Tibial artery (tissue), 4 donors: ENCODE data around the gene GHSR.

Experiments used
- DNase-seq, 2 donors: peaks; one replicate each; pipeline ENCODE4 v3.0.0-alpha.2; 2019
- H3K27ac ChIP-seq, 2 donors: fragments of 200-600 bp; sonication (generic) in 1 of 2; 1 replicate in 1 of 2; 2 replicates in 1 of 2; pipeline ENCODE4 v1.5.1; 2018 to 2019; ENCODE audit warnings: mild to moderate bottlenecking in 1 of 2
- H3K27me3 ChIP-seq, 2 donors: fragments of 200-600 bp; sonication (generic) in 1 of 2; one replicate each; pipeline versions ENCODE4 v1.5.1 to v1.6.0; 2016 to 2019
- H3K36me3 ChIP-seq, 3 donors: fragments of 200-600 bp; sonication (generic) in 2 of 3; one replicate each; pipeline ENCODE4 v1.5.1; 2016 to 2019; ENCODE audit warnings: mild to moderate bottlenecking in 2 of 3
- H3K4me1 ChIP-seq, 4 donors: fragments of 200-600 bp; sonication (generic) in 2 of 4; 1 replicate in 3 of 4; 2 replicates in 1 of 4; pipeline ENCODE4 v1.5.1; 2016 to 2019
- H3K4me3 ChIP-seq, 2 donors: fragments of 200-600 bp; sonication (generic) in 1 of 2; 1 replicate in 1 of 2; 2 replicates in 1 of 2; pipeline ENCODE4 v1.5.1; 2018 to 2019; ENCODE audit warnings: mild to moderate bottlenecking in 2 of 2
- H3K9me3 ChIP-seq, 3 donors: fragments of 200-600 bp; sonication (generic) in 1 of 3; one replicate each; pipeline ENCODE4 v1.5.1; 2016 to 2019
- intact Hi-C: fragments of 100-400 bp; cut with DNase I; formaldehyde crosslinking; loops from one replicate; pipeline ENCODE4 v1.15.0; 2023; ENCODE audit warnings: low total_unique reads
- TF ChIP-seq, protein P1 (sequence below), 2 experiments: fragments of 200-600 bp in 1 of 2; fragments of 450-650 bp in 1 of 2; IDR thresholded peaks; one replicate each; pipeline ENCODE4 v1.5.1; 2017 to 2019; ENCODE audit warnings: antibody characterized with exemption in 2 of 2, mild to moderate bottlenecking in 1 of 2, moderate library complexity in 1 of 2

The GHSR gene

DNA sequence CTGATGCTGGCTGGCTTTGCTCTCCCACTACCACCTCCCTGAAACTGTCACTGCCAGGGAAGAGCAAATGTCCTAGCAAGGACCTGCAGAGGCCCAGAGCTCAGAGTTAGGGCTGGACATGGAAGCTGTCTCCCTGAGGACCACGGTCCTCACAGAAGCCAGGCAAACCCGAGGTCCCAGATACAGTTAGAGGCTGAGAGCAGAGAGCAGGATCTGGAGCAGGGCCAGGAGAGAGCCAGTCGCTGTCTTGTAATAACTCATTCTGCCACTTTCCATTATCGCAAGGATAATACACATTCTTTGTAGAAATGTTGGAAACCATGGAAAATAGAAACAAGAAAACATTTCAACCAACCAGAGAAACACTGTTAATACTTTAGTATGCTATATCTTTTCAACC is 10.1 kb downstream of the GHSR start:
- intact Hi-C loops: no loop called here

DNA sequence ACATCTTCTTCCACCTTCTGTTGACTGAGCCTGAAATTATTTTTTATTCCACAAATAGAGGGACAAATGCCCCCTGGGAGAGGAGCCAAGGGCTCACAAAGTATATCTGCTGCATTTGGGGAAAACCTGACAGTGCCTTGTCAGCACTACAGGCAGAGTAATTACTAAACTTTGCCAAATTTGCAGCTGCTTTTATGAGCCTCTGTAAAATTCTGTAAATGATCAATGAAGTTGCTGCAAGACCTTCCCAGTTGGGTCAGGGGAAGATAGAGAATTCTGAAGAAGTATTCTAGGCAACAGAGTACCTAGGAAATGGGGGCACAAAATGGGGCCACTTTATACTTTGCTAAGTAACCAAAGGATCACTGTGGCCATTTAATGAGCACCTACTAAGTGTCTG is 10.5 kb downstream of the GHSR start:
- Histone ChIP-seq H3K9me3 (peaks cover 0 to 6% (median 6%) of the 10 kb centered on the region in 3 donors), H3K27me3 (peaks cover 0 to 2% of the 10 kb centered on the region in 2 donors), H3K4me1 (no peaks in the 10 kb centered on the region), H3K27ac (no peak overlapping the region), H3K4me3 (no peak overlapping the region), H3K36me3 (no peaks in the 10 kb centered on the region)
- no peak for DNase-seq
- intact Hi-C loops: no loop called here
- TF ChIP-seq, protein P1, sequence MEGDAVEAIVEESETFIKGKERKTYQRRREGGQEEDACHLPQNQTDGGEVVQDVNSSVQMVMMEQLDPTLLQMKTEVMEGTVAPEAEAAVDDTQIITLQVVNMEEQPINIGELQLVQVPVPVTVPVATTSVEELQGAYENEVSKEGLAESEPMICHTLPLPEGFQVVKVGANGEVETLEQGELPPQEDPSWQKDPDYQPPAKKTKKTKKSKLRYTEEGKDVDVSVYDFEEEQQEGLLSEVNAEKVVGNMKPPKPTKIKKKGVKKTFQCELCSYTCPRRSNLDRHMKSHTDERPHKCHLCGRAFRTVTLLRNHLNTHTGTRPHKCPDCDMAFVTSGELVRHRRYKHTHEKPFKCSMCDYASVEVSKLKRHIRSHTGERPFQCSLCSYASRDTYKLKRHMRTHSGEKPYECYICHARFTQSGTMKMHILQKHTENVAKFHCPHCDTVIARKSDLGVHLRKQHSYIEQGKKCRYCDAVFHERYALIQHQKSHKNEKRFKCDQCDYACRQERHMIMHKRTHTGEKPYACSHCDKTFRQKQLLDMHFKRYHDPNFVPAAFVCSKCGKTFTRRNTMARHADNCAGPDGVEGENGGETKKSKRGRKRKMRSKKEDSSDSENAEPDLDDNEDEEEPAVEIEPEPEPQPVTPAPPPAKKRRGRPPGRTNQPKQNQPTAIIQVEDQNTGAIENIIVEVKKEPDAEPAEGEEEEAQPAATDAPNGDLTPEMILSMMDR (IDR thresholded peaks at IDR 0.05): no peak

More for the DNA sequence above, 10.1 kb downstream of the GHSR start:
- H3K36me3 ChIP-seq: no peaks in the 10 kb centered on the region
- no peak overlapping the region for H3K27ac ChIP-seq
- H3K9me3 ChIP-seq: peaks cover 0 to 1% (median 1%) of the 10 kb centered on the region in 3 donors
- H3K4me3 ChIP-seq: no peak overlapping the region
- H3K27me3 ChIP-seq: peaks cover 0 to 2% of the 10 kb centered on the region in 2 donors
- no peaks in the 10 kb centered on the region for H3K4me1 ChIP-seq
- TF ChIP-seq, protein P1 (IDR thresholded peaks at IDR 0.05): no peak
- no peak for DNase-seq

DNA sequence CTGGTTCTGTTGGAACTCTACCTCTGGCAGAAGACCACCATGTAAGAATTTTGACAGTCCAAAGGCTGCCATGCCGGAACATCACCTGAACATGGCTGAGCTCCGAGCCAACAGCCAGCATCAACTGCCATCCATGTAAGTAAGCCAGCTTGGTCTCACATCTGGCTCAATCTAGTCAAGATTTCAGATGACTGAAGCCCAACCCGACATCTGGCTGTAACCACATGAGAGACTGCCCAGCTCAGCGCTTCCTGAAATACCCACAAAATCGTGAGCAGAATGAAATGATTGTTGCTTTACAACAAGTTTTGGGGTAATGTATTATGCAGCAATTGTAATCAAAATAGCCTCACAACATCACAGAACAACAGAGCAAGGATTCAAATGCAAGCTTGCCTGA is 32.9 kb downstream of the GHSR start:
- intact Hi-C loops: no loop called here
- Histone ChIP-seq H3K36me3 (no peaks in the 10 kb centered on the region), H3K4me3 (no peak overlapping the region), H3K27ac (no peak overlapping the region), H3K27me3 (no peaks in the 10 kb centered on the region), H3K4me1 (no peaks in the 10 kb centered on the region), H3K9me3 (no peaks in the 10 kb centered on the region)
- no peak for DNase-seq
- TF ChIP-seq, protein P1 (IDR thresholded peaks at IDR 0.05): no peak

DNA sequence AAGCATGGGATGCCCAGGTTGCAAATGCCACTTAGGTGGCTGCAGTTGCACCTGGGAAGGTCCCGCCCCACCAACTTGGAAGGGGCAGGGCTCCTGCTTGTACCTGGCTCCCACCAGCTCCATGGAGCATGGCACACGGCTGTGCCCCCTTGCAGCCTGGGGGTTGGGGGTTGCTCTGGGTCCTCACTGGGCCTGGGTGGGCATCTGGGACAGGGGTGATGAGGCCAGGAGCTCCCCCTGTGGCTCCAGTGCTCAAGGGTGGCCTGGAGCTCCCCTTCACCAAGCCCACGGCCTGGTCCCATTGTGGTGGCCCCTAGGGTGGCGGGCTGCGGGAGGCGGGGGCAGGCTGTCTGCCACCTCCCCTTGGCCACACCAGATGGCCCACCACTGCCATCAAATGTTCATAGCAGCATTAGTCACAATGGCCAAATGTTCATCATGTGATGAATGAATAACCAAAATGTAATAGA is 36.7 kb downstream of the GHSR start:
- no peaks in the 10 kb centered on the region for H3K9me3 ChIP-seq
- intact Hi-C loops: no loop called here
- no peak for DNase-seq
- TF ChIP-seq, protein P1 (IDR thresholded peaks at IDR 0.05): no peak
- no peak overlapping the region for H3K27ac ChIP-seq
- no peaks in the 10 kb centered on the region for H3K36me3 ChIP-seq
- H3K4me1 ChIP-seq: no peaks in the 10 kb centered on the region
- H3K4me3 ChIP-seq: no peak overlapping the region
- H3K27me3 ChIP-seq: no peaks in the 10 kb centered on the region

DNA sequence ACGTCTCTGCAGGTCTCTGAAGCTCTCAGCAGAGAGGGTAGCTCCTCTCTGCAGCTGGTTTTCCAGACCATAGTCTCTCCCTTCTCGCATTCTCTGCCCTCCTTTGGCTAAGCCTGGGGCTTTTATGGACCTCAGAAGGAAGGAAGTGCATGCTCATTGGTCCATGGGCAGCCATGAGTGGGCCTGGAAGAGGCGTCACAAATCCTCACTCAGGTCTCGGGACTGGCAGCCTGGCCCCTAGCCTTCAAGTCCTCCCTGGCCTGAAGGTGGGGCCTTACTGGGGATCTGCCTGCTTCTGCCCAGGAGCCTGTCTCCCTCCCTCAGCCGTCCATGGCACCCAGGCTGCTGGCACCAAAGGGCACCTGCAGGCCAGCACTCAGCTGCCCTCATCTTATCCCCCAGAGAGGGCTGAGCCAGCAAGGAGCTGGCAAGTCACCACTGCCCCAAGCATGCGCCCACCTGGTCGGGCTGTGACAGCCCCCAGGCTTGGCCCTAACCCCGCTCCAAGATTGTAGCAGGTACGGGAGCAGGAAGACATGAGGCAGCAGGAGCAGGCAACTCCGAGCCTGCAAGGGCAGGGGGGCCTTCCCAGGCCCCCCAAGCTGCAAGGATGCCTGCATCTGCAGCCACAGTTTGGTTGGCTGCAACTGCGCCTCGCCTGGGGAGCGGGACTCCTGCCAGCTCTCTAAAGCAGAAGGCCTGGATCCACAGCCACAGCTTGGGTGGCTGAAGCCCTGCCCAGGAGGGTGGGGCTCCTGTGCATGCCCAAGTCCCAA is 37.4 kb downstream of the GHSR start:
- H3K36me3 ChIP-seq: no peaks in the 10 kb centered on the region
- no peaks in the 10 kb centered on the region for H3K4me1 ChIP-seq
- intact Hi-C loops: no loop called here
- no peaks in the 10 kb centered on the region for H3K9me3 ChIP-seq
- H3K4me3 ChIP-seq: no peak overlapping the region
- DNase-seq: no peak
- TF ChIP-seq, protein P1 (IDR thresholded peaks at IDR 0.05): no peak
- H3K27me3 ChIP-seq: no peaks in the 10 kb centered on the region
- no peak overlapping the region for H3K27ac ChIP-seq
